Stimulated activated CD4-positive, alpha-beta T cell treated with anti-CD3 and anti-CD28 coated beads, Interleukin-1b, Interleukin-23, amount 100 ng/mL, for 4 hours (primary cell): ENCODE measurements around the gene CST3.

Source experiments
- DNase-seq, 2 donors: peaks; one replicate each; pipeline ENCODE4 v3.0.0-alpha.2; 2020; ENCODE audit warnings: low read depth in 2 of 2

CST3 gene

GRCh38 chr20:23602699-23603098, 35.1 kb downstream of the CST3 start:
- no peak for DNase-seq

DNA sequence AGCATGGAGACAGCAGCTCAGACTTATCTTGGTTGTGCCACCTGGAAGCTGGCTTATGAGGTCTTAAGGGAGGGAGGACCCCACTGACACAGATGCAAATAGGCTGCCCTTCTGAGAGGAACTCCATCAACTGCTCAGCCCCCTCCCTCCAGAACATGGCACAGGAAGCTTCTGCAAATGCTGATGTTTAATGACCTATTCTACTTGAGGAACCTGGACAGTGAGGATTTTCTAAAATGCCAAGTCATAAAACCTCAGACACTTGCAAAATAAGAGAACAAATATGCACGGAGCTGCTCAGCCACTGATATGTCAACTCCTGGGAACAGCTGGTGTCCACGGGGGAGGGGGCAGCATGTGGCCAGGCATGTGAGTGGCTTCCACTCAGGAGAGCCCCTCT, 35.5 kb downstream of the CST3 start:
- no peak for DNase-seq

GRCh38 chr20:23601715-23602114, 36.0 kb downstream of the CST3 start:
- no peak for DNase-seq

DNA sequence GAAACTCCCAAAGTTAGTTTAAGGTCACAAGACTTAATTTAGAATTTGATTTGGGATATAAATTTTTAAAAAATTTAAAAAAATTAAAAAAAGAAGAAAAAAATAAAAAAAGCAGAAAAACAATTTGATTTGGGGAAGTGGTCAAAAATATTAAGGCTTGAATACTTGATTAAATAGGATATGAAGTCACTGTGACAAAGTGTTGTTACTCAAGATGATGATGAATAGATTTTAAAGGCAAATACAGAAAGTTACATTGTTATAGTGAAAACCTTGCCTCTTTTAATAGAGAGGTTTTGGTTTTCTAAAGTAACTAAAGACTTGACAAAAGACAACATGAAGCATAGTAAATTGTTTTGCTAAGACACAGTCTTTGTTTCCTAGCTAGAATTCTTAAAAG, 39.3 kb downstream of the CST3 start:
- no peak for DNase-seq

DNA sequence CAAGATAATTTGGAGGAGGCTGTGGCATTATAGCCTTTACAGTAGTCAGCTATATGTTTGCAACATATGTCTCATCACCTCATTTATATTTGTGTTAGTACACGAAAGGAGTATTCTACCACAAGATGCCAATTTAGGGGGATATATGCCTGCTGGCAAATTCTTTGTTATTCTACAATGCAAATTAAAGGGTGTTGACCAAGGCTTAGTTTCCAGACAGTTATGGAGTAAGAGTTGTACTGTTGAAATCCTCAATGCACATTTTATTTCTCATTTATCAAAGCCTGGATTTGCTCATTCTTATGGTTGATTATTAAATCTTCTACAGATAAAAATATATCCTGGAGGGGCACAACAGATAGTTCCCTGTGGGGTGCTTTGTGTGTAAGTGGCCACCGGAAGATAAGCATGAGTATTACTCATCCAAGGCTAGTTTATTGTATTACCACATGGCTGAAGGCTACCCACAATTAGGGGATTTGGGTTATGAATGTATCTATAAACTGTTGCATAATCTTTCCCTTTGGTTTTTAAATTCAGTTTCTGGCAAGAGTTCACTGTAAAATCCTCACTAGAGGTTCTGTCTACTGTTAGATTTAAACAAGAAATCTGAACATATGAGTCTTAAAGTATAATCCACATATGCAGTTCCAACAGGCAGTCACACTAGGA, 41.0 kb downstream of the CST3 start:
- no peak for DNase-seq

DNA sequence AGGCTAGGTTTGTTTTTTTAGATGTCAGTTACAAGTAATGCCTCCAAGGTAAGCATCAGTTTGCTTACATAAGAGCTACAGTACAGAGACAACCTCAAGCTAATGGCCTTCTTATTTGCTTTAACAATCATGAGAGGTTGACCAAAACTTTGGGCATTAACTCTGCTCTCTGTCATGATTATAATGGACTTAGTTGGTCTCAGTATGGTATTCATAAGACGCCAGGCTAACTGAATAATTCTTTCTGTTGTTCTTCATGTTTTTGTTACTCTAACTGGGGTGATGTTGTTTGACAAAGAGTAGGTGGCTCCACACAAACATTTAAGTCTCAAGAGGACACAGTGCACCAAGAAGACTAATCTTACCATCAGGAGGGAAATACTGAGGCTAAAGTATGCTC, 41.8 kb downstream of the CST3 start:
- DNase-seq, result no peak

GRCh38 chr20:23588434-23589403, 49.0 kb downstream of the CST3 start:
- no peak for DNase-seq

DNA sequence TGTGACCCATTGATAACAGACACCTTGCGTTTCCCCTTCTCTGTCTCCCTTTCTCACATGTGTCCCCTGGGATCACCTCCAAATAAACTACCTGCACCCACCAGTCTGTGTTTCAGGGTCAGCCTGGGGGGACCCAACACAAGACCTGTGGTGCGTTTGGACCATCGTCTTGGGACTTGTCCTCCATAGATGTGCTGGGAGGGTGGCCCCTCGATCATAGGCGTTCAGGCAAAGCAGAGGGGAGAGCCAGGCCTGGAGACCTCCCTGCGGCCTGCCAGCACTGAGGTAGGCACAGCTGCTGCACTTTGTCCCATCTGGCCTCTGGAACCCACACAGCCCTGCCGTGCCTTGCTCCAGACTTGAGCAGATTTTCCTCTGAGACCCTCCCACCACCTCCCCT, 50.1 kb downstream of the CST3 start:
- no peak for DNase-seq

DNA sequence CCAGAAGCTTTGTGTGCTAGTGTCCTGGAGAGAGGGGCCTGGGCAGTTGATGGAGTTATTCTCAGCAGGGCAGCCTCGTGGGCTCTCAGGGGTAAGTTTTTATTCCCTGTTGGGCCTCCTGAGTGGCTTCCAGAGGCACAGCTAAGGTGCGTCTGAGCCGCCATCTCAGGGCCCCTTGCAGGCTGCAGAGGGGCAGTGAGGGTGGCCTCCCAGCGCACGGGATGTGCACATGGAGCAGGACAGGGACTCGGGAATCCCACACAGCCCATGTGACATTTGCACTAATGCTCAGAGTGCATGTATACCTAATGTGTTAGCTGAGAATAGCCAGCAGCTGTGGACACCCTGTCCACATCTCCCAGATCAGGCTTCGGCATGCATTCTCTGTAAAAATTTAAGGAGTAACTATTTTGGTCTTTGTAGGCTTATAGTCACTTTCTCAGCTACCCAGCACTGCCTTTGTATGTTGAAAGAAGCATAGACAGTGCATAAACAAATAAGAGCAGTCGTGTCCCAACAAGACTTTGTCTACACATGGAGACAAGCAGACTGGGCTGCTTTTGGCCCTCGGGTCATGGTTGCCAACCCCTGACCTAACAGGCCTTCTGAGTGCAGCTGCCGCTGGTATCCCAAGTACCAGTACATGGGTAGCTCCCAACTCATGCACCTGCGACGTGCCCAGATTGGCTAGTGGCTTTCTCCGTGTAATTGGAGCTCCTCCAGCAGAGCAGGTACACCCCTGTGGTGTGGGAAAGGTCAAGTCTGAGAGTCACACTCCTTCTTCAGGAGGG, 50.8 kb downstream of the CST3 start:
- DNase-seq, result no peak

DNA sequence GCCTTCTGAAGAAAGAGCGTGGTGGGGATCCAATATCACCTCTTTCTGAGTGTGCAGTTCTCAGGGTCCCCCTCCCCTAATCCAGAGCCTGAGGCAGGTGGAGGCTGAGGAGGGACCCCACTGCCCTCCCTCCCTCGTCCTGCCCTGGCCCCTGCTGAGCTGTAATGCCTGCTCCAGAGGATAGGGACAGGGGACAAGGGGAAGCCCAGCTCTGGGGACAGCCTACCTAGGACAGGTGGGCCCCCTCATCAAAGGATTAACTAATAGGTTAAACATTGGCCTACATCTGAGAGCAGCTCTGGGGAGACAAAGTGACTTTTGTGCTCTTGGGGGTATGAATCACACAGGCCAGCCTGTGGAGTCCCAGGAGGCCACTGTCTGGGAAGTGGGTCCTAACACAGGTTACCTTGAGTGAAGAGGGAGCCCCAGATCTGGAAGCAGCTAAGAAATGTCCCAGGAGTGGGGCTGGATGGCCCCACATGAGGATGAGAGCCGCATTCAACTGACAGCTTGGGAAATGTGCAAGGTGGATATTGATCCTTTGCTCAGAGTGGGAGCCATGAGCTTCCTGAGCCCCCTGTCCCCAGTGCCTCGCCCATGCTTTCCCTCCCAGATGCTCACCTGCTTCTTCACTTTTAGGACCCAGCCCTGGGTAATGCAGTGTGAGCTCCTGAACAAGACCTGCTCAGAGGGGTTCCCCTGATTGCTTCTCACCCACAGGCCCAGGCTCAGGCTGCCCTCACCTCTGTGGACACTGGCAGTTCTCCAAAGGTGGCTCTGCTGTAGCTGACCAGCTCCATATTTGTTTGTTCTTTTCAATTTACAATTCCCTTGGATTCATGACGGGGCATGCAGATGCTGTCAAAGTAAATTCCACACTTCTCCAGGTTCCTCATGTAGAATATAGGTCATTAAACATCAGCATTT, 51.7 kb downstream of the CST3 start:
- no peak for DNase-seq

GRCh38 chr20:23585449-23585807, 52.3 kb downstream of the CST3 start:
- no peak for DNase-seq

GRCh38 chr20:23584434-23585199, 53.1 kb downstream of the CST3 start:
- no peak for DNase-seq
